Transverse colon (tissue), 4 donors: ENCODE results near the gene ENTHD1.

Source experiments
- POLR2A ChIP-seq: fragments of 450-650 bp; IDR thresholded peaks from one replicate; pipeline ENCODE4 v1.6.1; 2016; ENCODE audit warnings: antibody characterized with exemption, mild to moderate bottlenecking, moderate library complexity
- POLR2AphosphoS5 ChIP-seq, 3 donors: sonication (generic); formaldehyde crosslinking; IDR thresholded peaks; one replicate each; pipeline ENCODE4 v1.6.1; 2016; ENCODE audit warnings: antibody characterized with exemption in 3 of 3
- TF ChIP-seq, protein P1 (sequence below), 5 experiments: fragments of 200-600 bp in 3 of 5; fragments of 450-650 bp in 2 of 5; sonication (generic) in 3 of 5; IDR thresholded peaks; 1 replicate in 2 of 5; 2 replicates in 3 of 5; pipeline ENCODE4 v1.5.1; 2016 to 2017; ENCODE audit warnings: antibody characterized with exemption in 5 of 5, inconsistent platforms in 3 of 5, mild to moderate bottlenecking in 2 of 5, moderate library complexity in 1 of 5

DNA sequence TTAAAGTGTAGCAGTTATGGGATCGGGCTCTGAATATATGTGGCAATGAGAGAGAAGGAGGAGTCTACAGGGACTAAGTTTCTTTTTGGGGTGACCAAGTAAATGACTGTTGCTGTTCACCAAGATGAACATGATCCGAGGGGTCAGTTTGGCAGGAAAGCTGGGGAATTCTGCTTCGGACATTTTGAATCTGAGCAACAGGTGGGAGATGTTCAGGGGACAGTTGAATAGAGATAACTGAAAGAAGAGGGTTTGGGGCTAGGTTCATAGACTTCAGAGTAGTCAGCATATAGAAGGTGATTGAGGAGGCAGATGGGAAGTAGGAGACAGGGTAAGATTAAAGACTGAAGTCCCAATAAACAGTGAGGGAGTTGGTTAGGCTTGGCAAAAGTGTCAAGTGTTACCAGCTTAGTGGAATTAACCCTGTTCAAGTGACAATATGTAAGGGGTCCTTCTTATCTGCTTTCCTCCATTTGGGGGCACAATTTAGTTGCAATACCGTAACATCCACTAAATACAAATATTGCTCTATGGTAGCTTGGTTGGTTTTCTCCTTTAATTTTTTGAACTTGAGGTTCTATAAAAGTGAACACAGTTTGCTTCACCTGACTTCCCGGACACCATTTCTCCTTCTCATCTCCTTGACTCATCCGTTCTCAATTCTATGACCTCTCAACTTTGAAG, 2.9 kb upstream of the ENTHD1 start:
- TF ChIP-seq, protein P1, sequence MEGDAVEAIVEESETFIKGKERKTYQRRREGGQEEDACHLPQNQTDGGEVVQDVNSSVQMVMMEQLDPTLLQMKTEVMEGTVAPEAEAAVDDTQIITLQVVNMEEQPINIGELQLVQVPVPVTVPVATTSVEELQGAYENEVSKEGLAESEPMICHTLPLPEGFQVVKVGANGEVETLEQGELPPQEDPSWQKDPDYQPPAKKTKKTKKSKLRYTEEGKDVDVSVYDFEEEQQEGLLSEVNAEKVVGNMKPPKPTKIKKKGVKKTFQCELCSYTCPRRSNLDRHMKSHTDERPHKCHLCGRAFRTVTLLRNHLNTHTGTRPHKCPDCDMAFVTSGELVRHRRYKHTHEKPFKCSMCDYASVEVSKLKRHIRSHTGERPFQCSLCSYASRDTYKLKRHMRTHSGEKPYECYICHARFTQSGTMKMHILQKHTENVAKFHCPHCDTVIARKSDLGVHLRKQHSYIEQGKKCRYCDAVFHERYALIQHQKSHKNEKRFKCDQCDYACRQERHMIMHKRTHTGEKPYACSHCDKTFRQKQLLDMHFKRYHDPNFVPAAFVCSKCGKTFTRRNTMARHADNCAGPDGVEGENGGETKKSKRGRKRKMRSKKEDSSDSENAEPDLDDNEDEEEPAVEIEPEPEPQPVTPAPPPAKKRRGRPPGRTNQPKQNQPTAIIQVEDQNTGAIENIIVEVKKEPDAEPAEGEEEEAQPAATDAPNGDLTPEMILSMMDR (IDR thresholded peaks at IDR 0.05) = no peak
- TF ChIP-seq POLR2A = no peak
- TF ChIP-seq POLR2AphosphoS5 (IDR thresholded peaks at IDR 0.05) = no peak
